IMR-90 (cell line): Measurements from ENCODE around the gene SLC25A22. TPM values are rescaled to one million over a fixed set of nuclear protein-coding genes. Genes with fewer than 3 reads are reported as not detected.

Experiments
- USF2 ChIP-seq: fragments of 150-350 bp; IDR thresholded peaks from 2 replicates; pipeline ENCODE4 v1.6.1; 2017; ENCODE audit warnings: mild to moderate bottlenecking, antibody characterized with exemption, low read length, low read depth
- polyA plus RNA-seq, 3 experiments: library from polyadenylated mRNA; depleted of rRNA; stranded (reverse); fragments of >200 nt; gene quantifications; 2 replicates each; pipeline ENCODE4 v1.2.3, GENCODE V29; 2012; ENCODE audit warnings: low replicate concordance in 1 of 3
- total RNA-seq: library from RNA; depleted of rRNA; stranded (reverse); fragments of >200 nt; gene quantifications from 2 replicates; pipeline ENCODE4 v1.2.3, GENCODE V29; 2012

Gene SLC25A22
- total and polyA plus RNA-seq, 2 of the 4 experiments (the other 2 are of a cell fraction): 8.2 to 41.3 TPM

DNA sequence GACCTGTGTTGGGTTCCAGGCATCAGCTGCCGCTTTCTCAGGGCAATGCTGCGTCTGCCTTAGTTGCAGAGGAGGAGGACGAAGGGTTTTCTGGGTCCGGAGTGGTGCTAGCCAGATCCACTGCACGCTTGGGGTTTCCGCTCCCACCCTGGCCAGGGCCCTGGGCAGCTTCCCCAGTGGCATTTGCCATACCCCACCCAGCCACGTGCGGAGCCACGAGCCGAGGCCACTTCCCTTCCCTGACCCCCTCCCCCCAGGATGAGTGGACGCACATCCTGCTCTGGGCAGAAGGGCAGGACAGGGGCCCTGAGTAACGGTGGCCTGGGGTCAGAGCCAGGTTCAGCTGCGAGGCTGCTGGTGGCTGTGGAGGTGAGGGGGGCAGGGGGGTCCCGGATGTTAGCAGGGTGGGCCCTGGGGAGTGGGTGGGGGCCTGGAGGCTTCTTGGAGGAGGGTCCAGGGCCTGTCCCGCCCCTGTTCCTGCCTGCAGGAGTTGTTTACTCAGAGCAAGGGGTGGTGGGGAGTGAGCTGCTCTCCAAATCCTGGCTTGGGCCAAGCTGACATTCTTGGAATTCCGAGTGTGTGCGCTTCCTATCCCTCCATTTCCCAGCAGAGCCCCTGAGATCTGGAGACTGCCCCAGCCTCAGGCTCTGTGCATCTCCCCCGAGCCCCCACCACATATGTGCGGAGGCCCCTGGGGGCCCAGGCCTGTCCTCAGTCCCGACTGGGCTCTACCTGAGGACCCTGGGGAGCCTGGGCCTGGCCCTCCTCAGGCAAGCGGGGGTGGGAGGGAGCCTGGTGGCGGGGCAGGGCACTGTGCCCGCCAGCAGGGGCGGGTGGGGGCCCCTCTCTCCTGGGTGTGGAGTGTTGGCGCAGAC, 46.0 kb upstream of the SLC25A22 start (continued):
- peak; percentile 63; the same call in 1 of the 2 replicates for TF ChIP-seq USF2
